A549 treated with AZD2906 at 1 μM for 4 hours (cell line): ENCODE results near the gene HCK. TPM values are rescaled to one million over a fixed set of nuclear protein-coding genes. Genes with fewer than 3 reads are reported as not detected.

ENCODE experiments used
- total RNA-seq: library from RNA; stranded (reverse); fragments of 200-300 nt; extraction: Qiagen RNA extraction; gene quantifications from 5 replicates; pipeline ENCODE4 v1.2.3, GENCODE V29; 2022

The HCK gene
- total RNA-seq: 0.05 to 0.11 TPM (median 0.06 TPM) in 5 replicates

GRCh38 chr20:32052090-32052777, at the start of gene HCK:
TSS of gene HCK (plus strand) at chr20:32052242.

GRCh38 chr20:32010101-32010500, 41.9 kb upstream of the HCK start, which contains the start of gene CCM2L:
TSS of gene CCM2L (plus strand) at chr20:32010438. CDS start at chr20:32010455, 17 bp downstream.

DNA sequence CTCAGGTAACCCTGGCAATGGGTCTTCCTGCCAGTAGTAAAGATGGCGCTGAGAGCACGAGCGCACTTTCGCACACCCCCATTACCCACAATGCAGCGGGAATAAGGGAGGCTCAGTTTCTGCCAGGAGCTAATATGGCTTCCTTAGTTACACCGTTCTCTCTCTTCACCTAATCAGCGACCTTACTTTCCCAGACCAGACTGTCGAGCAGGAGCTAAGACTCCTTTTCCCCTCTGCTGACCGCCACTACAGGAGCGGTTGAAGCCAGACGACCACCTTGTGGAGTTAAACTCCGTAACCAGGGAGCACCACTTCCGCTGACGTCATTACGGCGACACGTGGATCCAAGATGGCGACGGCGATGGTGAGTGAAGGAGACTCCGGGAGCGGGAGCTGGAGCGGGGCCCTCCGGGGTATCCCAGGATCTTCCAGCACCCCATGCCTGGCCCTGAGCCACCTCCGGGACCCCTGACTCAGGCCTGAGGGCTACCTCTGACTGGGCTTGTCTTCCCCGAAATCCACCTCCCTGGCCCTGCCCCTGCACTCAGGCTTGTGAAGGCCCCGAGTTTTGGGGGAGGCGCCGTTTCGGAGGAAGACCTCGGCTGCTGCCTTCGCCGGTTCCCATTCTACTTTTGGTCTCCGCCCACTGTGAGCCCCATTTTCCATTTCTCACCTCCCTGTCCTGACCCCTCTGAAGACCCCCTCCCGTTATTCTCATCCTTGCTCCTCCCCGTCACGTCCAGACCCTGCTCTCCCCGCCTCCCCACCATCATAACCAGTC, 57.5 kb downstream of the HCK start, which contains the start of gene TM9SF4:
TM9SF4 (plus strand) TSS at position 323 of the 781 bp plus-strand sequence; CDS start at position 350, 27 bp downstream.

Other genes starting within 250 kb of the HCK start
- gene MYLK2, start 232.9 kb upstream of the HCK start, total RNA-seq: 0.35 to 0.84 TPM (median 0.45 TPM) in 5 replicates
- 0.21 to 0.53 TPM (median 0.30 TPM) in 5 replicates for gene FOXS1, start 206.6 kb upstream of the HCK start, total RNA-seq
- 0.75 to 1.1 TPM (median 0.94 TPM) in 5 replicates for gene DUSP15, start 181.7 kb upstream of the HCK start, total RNA-seq
- gene TTLL9, start 181.6 kb upstream of the HCK start, total RNA-seq: 0.03 to 0.12 TPM in 2 of 5 replicates, not detected in the others
- 28.2 to 32.8 TPM (median 28.8 TPM) in 5 replicates for gene PDRG1, start 100.2 kb upstream of the HCK start, total RNA-seq
- 0.01 TPM in 3 of 5 replicates, not detected in the others for gene XKR7, start 84.1 kb upstream of the HCK start, total RNA-seq
- gene CCM2L, start 41.8 kb upstream of the HCK start, total RNA-seq: 0.29 to 0.64 TPM (median 0.37 TPM) in 5 replicates
- gene TM9SF4, start 57.5 kb downstream of the HCK start, total RNA-seq: 33.6 to 38.1 TPM (median 35.6 TPM) in 5 replicates
- gene PLAGL2, start 155.5 kb downstream of the HCK start, total RNA-seq: 16.9 to 18.6 TPM (median 18.0 TPM) in 5 replicates
- 40.8 to 47.4 TPM (median 44.6 TPM) in 5 replicates for gene POFUT1, start 155.6 kb downstream of the HCK start, total RNA-seq
- gene KIF3B, start 225.4 kb downstream of the HCK start, total RNA-seq: 21.2 to 26.5 TPM (median 23.7 TPM) in 5 replicates